Measurements from ENCODE around the gene SNX14. TPM values are rescaled to one million over a fixed set of nuclear protein-coding genes. Genes with fewer than 3 reads are reported as not detected.

Gene SNX14
- total and polyA plus RNA-seq, 2 of the 8 experiments (the other 6 are each of a cell fraction or from before 2014, with no cell fraction given), result 11.9 to 24.2 TPM

GRCh38 chr6:85483846-85484245 is 109.8 kb downstream of the SNX14 start (continued):
- no peak for TF ChIP-seq SIN3A (conservative IDR thresholded peaks at IDR 0.05 in 1 of 2, IDR thresholded peaks at IDR 0.05 in 1 of 2; ENCODE audit: low read depth in 1 of 2, low read length in 2 of 2)
- no peak for TF ChIP-seq BRCA1 (IDR thresholded peaks at IDR 0.05; ENCODE audit: low read depth, low read length)
- no peak for TF ChIP-seq EP300 (IDR thresholded peaks at IDR 0.05; ENCODE audit: borderline replicate concordance in 1 of 2, low read depth in 2 of 2, low read length in 2 of 2)
- no peak for TF ChIP-seq CBX8 (IDR thresholded peaks at IDR 0.05; ENCODE audit: borderline replicate concordance, low read depth, low read length)
- no peak for TF ChIP-seq POLR2A (IDR thresholded peaks at IDR 0.05; ENCODE audit: control extremely low read depth in 1 of 2, low read depth in 2 of 2, low read length in 2 of 2)
- no peak for TF ChIP-seq SP4 (IDR thresholded peaks at IDR 0.05; ENCODE audit: low read length)
- no peak for TF ChIP-seq POLR2AphosphoS5 (IDR thresholded peaks at IDR 0.05; ENCODE audit: low read depth, low read length)

All from H1 (cell line).